ENCODE measurements around the gene STAB2.
"Not testable (repeated sequence)": the region's sequence is repeated elsewhere in the genome, so short reads cannot be mapped to it uniquely, and the experiment has no call there.

The STAB2 gene

DNA sequence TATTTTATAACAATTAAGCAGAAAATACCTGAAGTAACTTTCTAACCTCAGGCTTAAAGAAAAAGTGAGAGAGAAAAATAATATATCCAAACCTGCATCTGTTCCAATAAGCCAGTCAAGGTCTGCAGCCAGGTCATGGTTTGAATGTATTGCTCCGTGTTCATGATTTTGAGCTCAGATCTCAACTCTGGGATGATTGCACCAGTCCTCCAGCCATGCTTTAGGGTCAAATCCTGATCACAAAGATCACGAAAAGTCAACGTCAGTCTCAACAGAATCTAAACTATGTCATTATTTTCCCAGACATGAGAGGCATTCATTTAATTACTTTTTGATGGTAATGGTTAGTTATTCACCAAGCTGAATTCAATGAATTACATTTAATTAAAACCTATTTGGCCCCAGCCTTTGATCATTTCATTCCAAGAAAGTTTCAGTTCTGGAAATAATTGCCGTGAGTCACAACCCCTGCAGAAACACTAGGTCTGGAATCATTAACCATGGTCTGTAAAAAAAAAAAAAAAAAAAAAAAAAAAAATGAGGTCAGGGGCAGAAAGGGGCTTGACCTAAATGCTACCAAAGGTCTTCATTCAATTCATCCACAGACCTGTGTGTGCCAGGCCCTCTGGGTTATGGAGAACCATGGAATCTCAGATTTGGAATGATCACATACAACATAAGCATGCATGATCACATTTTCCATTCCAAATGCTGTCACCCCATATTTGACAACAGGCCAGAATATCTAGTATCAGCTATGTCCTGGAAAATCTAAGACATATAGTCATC, 198.4 kb downstream of the STAB2 start:
- DNase-seq, result no peak

DNA sequence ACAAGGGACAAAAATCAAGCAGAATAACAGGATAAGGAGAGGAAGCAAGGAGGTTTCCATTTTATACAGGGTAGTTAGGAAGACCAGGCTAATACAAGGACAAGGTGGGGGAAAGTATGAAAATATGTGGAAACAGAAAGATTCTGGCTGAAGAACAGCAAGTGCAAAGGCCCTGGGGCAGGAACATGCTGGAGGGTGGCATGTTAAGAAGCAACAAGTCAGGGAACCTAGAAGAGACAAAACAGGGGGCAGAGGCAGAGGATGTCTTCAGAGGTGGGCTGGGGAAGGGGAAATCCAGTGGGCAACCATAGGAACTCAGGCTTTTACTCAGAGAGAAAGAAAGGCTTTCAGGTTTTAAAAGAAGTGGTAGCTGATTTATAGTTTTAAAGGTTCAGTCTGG, 199.1 kb downstream of the STAB2 start:
- DNase-seq, result no peak

DNA sequence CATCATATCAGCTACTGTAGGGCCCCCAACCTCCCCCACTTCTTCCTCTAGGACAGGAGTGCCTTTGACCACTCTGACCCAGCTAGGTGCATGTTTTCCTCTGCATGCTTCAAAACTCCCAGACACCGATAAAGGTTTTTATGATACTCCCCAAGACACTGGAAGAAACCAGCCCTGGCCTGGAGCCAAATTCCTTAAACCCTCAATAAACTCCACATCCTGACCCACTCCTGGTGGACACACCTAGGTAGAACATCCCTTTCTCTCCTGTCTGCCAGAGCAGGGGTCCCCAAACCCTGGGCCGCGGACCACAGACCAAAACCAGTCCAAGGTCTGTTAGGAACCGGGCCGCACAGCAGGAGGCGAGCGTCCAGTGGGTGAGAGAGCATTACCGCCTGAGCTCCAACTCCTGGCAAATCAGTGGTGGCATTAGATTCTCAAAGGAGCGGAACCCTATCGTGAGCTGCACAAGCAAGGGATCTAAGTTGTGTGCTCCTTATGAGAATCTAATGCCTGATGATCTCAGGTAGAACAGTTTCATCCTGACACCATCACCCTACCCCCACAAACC, 204.4 kb downstream of the STAB2 start:
- DNase-seq, result no peak

DNA sequence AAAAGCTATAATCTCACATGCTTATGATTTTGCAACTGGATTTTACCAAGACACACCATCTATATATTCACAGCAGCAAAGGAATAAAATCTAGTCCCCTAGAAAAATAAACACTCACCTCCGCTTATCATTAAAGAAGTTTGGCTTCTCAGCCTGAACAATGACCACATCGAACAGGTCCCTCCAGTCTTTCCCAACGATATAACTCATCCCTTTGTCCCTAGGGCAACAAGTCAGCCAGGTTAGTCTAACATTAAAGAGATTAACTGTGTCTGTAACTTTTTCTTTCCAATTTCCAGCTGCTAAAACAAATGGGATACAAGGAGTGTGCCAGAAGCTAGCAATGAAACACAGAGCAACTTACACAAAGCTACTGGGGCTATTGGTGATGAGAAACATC, 206.0 kb downstream of the STAB2 start:
- no peak for DNase-seq

DNA sequence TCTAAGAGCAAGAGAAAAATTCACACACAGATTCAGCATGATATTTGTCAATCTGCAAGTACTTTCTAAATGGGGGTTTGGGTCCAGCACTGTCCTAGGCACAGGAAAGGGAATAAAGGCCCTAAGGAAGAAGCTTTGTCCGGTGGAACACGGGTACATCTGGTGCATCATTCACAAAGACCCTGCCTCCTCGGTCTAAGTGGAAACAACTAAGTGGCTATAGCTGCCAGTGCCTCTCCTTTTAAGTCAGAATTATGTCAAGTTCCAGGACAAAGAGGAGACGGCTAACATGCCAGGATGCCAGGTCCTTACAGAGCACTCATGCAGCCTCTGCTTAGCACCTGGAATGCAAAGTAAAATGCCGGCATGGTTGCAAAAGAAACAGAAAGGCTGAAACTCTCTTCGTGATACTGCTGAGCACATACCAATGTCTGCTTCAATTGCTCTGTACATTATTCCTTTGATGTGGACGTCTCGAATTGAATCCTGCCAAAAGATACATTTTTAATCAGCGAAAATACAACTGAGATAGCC, 206.5 kb downstream of the STAB2 start:
- DNase-seq, result no peak

DNA sequence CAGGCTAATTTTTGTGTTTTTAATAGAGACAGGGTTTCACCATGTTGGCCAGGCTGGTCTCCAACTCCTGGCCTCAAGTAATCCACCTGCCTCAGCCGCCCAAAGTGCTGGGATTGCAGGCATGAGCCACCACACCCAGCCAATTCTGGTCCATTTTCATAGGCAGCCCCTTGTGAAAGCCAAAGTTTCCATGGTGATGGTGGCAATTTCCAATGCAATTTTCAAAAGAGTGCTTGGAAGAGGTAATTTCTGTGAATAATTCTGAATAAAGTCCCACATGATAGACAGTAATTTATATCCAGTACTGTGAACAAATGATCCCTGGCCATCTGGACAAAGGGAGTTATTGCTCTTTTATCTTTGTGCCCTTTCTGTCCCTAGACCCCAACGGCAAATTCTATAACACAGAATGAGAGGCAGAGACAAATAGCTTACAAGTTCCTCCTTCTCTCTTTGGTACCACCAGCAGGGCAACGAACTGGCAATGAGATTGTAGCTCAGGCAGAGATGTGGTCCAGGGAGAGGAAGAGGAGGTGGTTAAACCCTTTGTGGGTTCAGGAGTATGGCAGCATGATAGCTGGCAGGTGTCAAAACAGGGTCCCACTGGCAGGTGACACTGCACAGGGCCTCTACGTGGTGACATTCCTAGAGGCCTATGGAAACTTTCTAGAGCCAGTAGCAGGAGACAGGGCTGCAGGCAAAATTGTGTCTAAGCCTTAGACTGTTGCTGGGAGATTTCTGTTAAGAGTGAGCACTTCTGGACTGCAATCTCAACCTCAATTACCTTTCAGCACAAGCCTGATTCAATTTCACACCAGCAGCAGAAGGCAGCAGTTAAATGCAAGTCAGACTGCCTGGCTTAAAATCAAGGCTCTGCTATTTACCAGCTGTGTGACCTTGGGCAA, 207.5 kb downstream of the STAB2 start:
- DNase-seq, result no peak

DNA sequence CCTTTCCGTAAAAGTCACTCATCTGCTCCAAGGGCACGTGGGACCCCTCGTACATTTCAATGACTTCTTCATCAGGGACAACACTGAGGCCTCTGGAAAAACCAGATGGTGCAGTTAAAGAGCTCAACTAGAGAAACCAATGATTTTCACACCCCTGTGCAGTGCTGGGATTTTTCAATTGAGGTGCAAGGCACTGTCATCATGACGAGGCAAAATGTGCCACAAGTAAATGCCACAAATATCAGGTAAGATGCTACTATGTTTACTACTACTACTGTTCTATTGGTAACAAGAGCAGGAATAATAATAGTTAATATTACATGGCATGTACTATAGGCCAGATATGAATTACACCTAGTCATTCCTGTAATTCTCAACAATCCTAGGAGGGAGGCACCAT, 211.5 kb downstream of the STAB2 start:
- DNase-seq, result no peak

DNA sequence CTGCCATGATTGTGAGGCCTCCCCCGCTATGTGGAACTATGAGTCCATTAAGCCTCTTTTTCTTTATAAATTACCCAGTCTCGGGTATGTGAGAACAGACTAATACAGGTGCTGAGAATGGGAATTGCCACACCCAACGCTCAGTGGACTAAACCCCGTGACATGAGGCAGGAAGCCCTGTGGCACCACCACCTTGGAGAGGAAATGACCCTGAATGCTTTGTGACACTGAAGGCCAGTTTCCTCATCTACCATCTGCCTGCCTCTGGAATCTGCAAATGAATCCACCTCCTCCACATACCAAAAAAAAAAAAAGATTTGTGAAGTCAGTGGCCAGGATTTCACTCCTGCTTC, 212.4 kb downstream of the STAB2 start:
- DNase-seq, result no peak

DNA sequence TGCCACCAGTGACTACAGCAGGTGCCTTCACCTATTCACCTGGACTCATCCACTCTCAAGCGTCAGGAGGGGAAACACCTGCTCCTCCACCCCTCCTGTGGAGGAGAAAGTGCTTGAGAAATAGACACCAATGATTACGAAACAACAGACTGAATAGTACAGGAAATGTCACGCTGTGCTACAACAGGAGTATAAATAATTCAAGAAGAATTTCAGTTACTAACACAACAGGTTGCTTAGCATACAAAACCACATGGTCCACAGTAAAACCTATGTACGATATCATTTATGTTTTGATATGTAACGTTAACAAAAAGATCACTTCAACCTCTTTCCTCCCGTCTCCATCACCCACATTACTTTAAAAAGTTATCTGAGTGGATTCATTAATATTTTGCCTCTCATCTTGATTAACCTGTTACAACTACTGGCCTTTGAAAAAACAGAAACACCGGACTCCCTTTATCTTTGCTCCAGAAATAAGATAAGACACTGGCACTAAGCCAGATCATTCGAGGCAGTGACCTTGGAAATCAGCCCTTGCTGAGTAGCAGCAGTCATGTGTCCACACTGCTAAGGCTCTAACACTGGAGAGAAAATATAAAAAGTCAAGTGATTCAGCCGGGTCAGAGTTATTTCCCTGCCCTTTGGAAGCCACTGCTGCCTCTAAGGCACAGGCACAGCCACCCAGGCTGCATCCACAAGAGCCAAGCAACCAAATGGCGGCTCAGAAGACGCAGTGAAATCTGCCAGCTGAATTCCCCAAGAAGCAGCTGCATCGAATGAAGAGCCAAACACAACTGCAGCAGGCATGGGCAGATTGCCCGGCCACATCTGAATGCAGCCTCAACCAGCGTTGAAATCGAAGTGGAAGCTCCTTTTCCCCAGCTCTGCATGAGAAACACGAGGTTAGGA, 213.0 kb downstream of the STAB2 start:
- DNase-seq, result peak; percentile 48

DNA sequence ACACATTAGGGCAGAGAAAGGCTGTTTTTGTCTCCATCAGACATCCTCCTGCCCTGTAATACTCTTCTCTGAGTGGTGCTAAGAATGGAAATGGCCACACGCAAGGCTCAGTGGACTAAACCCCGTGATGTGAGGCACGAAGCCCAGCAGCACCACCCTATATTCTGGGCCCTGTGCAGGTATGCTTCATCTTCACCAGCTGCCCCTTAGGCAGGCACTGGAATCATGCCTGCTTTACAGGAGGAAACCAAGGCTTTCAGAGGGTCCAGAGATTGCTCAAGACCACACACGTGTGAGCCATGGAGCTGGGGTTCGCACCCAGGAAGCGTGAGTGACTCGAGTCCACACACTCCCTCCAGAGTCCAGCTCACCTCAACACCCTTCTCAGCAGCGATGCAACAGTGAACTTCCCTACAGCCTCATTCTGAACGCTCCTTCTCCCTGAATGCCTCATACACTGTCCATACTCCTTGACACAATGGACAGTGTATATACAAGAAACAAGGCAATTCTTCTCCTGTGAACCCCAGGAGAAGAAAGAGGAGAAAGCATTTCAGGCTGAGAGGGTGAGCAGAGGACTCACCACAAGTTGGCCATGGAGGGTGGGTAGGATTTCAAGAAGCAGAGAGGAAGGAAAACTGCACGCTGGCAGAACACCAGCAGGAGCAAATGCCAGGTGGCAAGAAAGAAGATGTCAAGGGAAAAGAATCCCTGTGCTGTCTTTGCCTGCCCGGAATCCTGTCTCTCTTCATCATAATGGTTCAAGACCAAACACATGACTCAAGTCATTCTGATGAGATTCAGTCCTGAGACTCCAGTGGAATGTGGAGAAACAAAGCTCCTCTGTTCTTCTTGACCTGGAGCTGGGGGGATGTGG, 214.9 kb downstream of the STAB2 start:
- DNase-seq, result no peak

DNA sequence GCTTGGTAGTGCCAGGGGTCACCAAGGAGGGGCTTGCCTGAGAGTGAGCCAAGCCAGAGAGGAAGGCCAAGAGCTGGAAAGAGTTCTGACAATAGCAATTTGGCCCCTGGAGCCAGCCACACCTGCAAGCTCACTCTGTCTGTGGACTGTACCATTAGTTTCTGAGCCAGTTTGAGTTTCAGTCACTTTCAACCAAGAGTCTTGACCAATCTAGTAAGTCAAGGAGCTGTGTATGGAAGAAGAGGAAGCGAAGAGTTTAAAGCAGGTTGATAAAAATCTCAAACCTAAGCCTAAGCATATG, 215.5 kb downstream of the STAB2 start:
- no peak for DNase-seq

DNA sequence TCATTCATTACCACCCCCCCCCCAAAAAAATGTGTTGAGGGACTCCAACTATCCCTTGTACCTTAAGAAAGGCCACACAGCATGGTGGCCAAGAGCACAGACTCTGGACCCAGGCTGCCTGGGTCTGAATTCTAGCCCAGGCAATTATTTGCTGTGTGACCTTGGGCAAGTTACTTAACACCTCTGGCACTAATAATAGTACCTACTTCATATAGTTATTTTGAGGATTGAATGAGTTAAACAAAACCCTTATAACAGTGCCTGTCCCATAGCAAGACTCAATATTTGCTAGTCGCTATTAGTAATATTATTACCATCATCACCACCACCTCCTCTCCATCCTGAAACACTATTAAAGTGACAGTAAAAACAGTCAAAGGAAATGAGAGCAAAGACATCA, 216.8 kb downstream of the STAB2 start:
- DNase-seq, result no peak

DNA sequence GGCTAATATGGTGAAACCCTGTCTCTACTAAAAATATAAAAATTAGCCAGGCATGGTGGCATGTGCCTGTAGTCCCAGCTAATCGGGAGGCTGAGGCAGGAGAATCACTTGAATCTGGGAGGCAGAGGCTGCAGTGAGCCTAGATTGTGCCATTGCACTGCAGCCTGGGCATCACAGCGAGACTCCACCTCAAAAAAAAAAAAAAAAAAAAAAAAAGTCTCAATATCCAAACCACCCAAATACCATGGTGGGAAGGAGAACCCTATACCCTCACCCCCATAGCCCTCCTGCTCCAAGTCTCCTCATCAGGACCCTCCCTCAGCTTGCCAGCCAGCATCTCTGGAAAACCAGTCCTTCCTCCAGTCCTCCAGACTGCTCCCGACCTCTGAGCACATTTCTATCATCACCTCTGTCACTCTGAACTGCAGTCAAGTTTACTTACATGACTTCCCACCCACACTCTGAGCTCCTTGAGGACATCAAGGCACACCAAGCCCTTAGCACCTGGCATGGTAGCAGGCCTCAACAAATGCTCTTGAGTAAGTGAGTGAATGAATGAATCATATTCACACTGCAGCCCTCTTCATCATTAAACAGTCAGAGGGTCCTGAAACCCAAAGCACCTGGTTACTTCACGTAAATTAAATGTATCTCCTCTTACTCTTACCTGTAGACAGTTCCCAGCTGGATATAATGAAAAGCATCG, 218.7 kb downstream of the STAB2 start:
- DNase-seq, result no peak

DNA sequence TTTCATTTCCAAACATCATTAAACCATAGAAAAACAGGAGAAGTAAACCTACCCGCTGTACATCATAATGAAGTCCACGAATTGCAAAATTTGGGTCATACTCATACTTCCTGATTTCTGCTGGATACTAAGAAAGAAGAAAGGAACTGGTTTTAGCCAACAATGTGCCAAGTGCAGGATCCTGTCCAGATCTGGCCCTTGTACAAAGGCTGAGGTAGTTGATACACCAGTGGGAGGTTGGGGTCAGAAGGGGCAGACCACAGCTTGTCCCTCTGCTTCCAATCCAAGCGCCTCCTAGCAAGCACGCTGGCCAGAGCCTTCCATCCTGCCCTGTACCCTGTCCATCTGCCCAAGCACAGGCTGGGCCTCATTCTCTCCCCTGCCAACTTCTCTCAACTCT, 219.7 kb downstream of the STAB2 start:
- DNase-seq, result no peak

DNA sequence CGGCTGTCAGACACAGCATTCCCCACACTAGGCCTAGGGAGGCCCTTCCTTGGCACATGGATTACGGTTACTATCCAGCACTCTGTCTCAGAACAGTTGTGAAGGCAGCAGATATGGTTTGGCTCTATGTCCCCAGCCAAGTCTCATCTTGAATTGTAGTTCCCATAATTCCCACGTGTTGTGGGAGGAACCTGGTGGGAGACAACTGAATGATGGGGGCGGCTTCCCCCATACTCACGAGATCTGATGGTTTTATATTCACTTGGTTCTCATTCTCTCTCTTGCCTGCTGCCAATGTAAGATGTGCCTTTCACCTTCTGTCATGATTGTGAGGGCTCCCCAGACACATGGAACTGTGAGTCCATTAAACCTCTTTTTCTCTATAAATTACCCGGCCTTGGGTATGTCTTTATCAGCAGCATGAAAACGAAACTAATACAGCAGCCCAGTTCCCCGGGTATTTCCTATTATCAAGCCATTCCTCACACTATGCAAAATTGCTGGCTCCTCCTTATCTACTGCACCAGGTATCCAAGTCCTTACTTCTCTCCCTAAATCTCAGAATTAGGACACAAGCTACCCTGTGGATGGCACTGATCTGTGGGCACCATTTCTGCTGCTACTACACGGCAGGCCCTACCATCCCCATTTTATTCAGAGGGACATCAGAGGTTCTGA, 220.6 kb downstream of the STAB2 start:
- DNase-seq, result no peak

DNA sequence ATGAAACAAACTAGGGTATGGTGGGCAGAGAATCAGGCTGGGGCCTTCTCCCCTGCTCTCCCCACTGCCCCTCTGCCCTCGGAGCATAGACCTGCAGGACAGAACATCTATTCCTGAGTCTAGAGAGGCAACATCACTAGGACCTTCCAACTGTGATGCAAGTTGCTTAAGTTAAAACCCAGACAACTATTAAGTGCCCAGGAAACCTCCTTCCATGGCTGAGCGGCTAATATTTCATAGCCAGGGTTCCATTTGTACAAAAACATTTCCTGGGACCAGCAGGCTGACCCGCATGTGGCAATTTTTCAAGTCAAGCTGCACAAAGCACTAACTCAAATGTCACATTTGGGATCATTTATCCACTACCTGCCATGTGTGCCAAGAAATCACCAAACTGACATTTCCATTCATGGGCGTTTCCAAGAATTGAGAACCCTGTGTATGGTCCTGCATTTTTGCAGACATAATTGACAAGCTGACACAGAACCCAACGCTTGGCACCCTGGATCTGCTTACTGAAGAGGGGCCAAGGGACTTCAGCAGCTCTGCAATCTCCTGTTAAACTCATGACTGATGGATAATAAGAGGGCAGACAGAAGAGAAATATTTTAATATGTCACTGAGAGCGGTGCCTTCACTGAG, 221.3 kb downstream of the STAB2 start:
- DNase-seq, result no peak

DNA sequence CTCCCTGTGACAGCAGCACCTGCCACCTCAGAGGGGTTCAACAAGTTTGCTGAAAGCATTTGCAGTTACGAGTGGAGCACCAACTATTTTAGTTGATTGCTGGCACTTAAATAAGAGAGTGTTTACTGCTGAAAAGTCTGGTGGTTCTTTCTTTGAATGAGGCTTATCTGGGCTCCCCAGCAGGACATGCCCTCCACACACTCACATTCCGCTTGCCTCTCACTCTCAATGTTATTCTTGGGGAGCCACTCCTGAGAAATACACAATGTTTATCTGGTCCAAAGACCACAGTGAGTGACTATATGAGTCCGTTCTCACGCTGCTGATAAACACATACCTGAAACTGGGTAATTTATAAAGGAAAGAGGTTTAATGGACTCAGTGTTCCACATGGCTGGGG, 222.1 kb downstream of the STAB2 start:
- no peak for DNase-seq

DNA sequence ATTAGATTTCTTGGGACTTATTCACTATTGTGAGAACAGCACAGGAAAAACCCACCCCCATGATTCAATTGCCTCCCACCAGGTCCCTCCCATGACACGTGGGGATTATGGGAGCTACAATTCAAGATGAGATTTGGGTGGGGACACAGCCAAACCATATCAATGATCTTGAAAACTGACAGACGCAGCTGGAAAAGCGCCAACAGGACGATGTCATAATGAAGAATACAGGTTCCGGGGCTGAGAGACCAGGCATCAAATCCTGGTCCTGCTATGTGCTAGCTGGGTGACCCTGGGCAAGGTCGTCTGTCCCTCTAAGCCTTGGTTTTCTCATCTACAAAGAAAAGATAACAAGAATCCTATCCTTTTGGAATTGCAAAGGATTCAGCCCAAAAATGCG, 222.6 kb downstream of the STAB2 start:
- DNase-seq, result not testable (repeated sequence)

DNA sequence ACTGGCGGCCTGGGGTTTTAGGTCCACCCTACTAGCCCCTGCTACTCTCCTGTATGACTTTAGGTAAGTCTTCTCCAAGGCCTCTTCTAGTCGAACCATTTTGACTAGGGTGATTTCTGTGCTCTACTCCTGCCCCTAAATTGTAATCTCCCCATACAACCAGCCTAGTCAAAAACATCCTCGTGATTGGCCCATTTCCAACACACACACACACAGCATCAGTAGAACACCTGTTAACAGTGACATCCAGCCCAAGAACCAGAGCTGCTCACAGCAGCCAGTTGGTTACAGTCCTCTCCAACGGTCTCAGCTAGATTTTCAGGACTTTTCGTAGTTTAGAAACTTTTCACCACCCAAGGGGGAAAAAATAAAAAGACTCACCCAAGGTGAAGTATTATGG, 223.0 kb downstream of the STAB2 start:
- no peak for DNase-seq

DNA sequence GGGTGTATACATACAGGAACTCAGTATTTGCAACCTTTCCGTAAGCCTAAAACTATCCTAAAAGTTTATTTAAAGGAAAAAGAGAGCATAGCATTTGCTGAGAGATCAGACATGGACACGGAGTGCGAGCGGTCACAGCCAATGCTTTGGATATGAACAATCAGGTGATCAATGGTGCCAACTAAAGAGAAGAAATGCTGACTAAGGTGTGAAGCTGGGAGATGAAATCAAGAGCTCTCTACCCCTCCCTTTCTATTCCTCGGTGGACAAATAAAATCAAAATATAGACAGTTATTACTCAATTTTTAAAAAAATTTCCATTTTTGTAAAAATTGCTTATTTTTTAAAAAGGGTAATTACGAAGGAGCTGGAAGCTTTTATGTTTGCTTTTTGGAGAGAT, 224.7 kb downstream of the STAB2 start:
- DNase-seq, result no peak
